ENCODE data around the gene MSANTD1.

DNA sequence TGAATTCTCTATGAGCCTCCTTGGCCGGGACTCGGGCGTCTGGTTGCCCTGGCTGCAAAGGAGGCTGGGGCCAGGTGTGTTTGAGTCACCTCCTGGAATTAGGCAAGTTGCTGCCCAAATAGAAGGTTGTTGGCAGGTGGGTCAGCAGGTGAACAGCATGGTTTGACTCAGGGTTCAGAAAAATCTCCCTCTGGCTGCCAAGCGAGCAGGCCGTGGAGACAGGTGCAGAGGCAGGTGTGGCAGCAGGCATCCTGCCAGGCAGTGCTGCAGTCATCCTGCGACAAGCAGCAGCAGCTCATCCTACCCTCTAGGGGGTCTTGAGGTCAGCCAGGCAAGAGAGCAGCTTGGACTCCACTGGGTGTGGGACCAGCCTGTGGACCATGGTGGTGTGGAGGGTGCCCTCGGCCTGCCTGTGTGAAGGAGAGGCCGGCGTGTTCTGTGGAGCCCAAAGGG lies 8.2 kb downstream of the MSANTD1 start:
- no peak for TF ChIP-seq POLR2AphosphoS5 (IDR thresholded peaks at IDR 0.05; ENCODE audit: low read depth, low read length)
- TF ChIP-seq POLR2A (IDR thresholded peaks at IDR 0.05; ENCODE audit: low read depth, low read length) = no peak
- no peak for TF ChIP-seq TAF1 (IDR thresholded peaks at IDR 0.05; ENCODE audit: low read depth, low read length)
- TF ChIP-seq POU2F2 (IDR thresholded peaks at IDR 0.05; ENCODE audit: low read depth, low read length) = no peak
